ENCODE measurements around the gene GNB3. TPM values are rescaled to one million over a fixed set of nuclear protein-coding genes. Genes with fewer than 3 reads are reported as not detected.

Gene GNB3
- total RNA-seq, 2 experiments from 2014 or later: 5.0 to 23.7 TPM

DNA sequence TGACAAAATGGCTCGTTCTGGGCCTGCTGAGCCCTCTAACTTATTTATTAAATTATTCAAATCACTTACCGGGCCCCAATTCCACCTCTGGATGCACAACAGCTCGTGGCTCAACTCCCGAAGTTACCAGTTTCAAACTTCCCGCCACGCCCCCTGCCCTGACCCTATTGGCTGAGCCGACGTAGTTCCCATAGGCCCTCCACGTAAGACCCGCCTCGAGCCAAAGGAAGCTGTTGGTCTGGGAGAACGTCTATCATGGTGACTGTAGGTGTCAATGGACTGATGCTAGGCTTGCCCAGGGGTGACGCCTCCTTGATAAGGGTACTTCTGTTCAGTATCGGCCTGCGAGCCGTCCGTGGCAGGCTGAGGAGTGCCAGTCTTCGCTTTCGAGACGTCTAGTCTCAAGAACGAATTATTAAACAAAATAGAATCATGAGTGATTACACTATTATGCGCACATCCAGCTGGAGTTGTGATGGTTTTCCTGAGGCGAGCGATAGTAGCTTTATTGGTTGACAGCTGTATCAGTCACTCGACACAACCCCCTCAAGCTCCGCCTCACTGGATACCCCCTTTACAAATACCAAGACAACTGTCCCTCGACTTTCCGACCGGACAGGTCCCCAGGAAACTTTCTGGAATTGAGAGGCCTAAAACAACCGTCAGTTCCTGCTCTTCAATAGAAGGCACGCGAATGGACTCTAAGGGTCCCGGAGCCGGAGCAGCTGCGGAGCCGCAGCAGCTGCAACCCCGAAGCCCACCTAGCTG is 10.6 kb downstream of the GNB3 start, which contains the start of gene CDCA3:
CDCA3 (minus strand) TSS at position 134 of the 768 bp plus-strand sequence. CDS start 334 bp downstream, outside the sequence.
- no TSS peak for BruUV-seq (replicated peaks)
- H3K27ac ChIP-seq (ENCODE audit: low read depth, low read length, poor library complexity, severe bottlenecking): peak within 1 kb of the TSS; percentile 86
- ChIA-PET POLR2A (interaction anchor here (0.5 to 6.0 kb wide), 33 partner anchors 8 to 1379 kb away, joined by 3 to 101 read pairs (median 4); partner anchors contain the start of genes C12orf57, COPS7A, ENO2 and GNB3), CTCF (ENCODE audit: unreplicated experiment) (interaction anchor here (0.5 to 2.9 kb wide), 9 partner anchors 9 to 1231 kb away, joined by 3 to 14 read pairs (median 5); partner anchors contain the start of genes GNB3, GPR162, MLF2 and NECAP1)
- peaks cover 47% of the 10 kb centered on the region for H3K79me2 ChIP-seq (ENCODE audit: insufficient read depth, low read depth, low read length)
- H3K4me1 ChIP-seq (ENCODE audit: insufficient read depth, low read length, poor library complexity, severe bottlenecking): peaks cover 35% of the 10 kb centered on the region
- H4K20me1 ChIP-seq (ENCODE audit: insufficient read depth, low read length): peaks cover 6% of the 10 kb centered on the region
- peak within 1 kb of the TSS; percentile 93 for H3K4me3 ChIP-seq (ENCODE audit: low read depth, low read length, poor library complexity, severe bottlenecking)
- peaks cover 67% of the 10 kb centered on the region for H3K36me3 ChIP-seq (ENCODE audit: insufficient read depth, low read length)
- peak within 1 kb of the TSS; percentile 73 for H3K4me2 ChIP-seq (ENCODE audit: low read length)
- peak within 1 kb of the TSS; percentile 38; the same call in 1 of the 2 replicates for H2AFZ ChIP-seq (ENCODE audit: low read length)
- peak; percentile 99 for DNase-seq (ENCODE audit: low spot score)
- no peak for TF ChIP-seq EZH2phosphoT487 (IDR thresholded peaks at IDR 0.05; ENCODE audit: borderline replicate concordance, low read depth, low read length)
- TF ChIP-seq, protein P1, sequence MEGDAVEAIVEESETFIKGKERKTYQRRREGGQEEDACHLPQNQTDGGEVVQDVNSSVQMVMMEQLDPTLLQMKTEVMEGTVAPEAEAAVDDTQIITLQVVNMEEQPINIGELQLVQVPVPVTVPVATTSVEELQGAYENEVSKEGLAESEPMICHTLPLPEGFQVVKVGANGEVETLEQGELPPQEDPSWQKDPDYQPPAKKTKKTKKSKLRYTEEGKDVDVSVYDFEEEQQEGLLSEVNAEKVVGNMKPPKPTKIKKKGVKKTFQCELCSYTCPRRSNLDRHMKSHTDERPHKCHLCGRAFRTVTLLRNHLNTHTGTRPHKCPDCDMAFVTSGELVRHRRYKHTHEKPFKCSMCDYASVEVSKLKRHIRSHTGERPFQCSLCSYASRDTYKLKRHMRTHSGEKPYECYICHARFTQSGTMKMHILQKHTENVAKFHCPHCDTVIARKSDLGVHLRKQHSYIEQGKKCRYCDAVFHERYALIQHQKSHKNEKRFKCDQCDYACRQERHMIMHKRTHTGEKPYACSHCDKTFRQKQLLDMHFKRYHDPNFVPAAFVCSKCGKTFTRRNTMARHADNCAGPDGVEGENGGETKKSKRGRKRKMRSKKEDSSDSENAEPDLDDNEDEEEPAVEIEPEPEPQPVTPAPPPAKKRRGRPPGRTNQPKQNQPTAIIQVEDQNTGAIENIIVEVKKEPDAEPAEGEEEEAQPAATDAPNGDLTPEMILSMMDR (conservative IDR thresholded peaks at IDR 0.05; ENCODE audit: low read length): no peak
- H3K9me3 ChIP-seq (ENCODE audit: low read length): no peaks in the 10 kb centered on the region
- H3K9me2 ChIP-seq (ENCODE audit: insufficient read depth, low read length): no peaks in the 10 kb centered on the region
- intact Hi-C loops (cut with micrococcal nuclease; ENCODE audit: unreplicated experiment): loop anchor here (1.0 to 5.0 kb wide), 2 partner anchors 40 to 121 kb away; partner anchors contain the start of genes EMG1 and PHB2

- Histone ChIP-seq H4K20me1 (ENCODE audit: insufficient read depth, low read length) (peaks cover 6% of the 10 kb centered on the region), H3K27ac (ENCODE audit: low read depth, low read length, poor library complexity, severe bottlenecking) (peak within 1 kb of the TSS; percentile 86), H3K9me3 (ENCODE audit: low read length) (no peaks in the 10 kb centered on the region), H3K4me1 (ENCODE audit: insufficient read depth, low read length, poor library complexity, severe bottlenecking) (peaks cover 35% of the 10 kb centered on the region), H3K4me3 (ENCODE audit: low read depth, low read length, poor library complexity, severe bottlenecking) (peak within 1 kb of the TSS; percentile 93), H2AFZ (ENCODE audit: low read length) (peak within 1 kb of the TSS; percentile 38; the same call in 1 of the 2 replicates), H3K36me3 (ENCODE audit: insufficient read depth, low read length) (peaks cover 67% of the 10 kb centered on the region), H3K9me2 (ENCODE audit: insufficient read depth, low read length) (no peaks in the 10 kb centered on the region), H3K79me2 (ENCODE audit: insufficient read depth, low read depth, low read length) (peaks cover 47% of the 10 kb centered on the region), H3K4me2 (ENCODE audit: low read length) (peak within 1 kb of the TSS; percentile 99)
- BruUV-seq (replicated peaks): TSS peak; percentile 76
- CTCF ChIA-PET (ENCODE audit: unreplicated experiment): interaction anchor here (0.6 to 2.9 kb wide), 8 partner anchors 10 to 1230 kb away, joined by 3 to 14 read pairs (median 5); partner anchors contain the start of genes GNB3, MLF2, NECAP1 and SPSB2
- TF ChIP-seq, protein P1 (conservative IDR thresholded peaks at IDR 0.05; ENCODE audit: low read length): no peak
- no peak for TF ChIP-seq EZH2phosphoT487 (IDR thresholded peaks at IDR 0.05; ENCODE audit: borderline replicate concordance, low read depth, low read length)
- POLR2A ChIA-PET: interaction anchor here (0.5 to 6.0 kb wide), 30 partner anchors 9 to 1379 kb away, joined by 3 to 101 read pairs (median 4); partner anchors contain the start of genes C12orf57, COPS7A, ENO2 and GAPDH
- peak; percentile 100 for DNase-seq (ENCODE audit: low spot score)
- intact Hi-C loops (cut with micrococcal nuclease; ENCODE audit: unreplicated experiment): loop anchor here (1.0 to 5.0 kb wide), 4 partner anchors 15 to 120 kb away; partner anchors contain the start of genes EMG1, PHB2, SPSB2 and TPI1
These were observed 11.4 kb downstream of the GNB3 start, which contains the start of gene USP5 for GRCh38 chr12:6851921-6852650. Gene USP5, plus strand, starts transcription at chr12:6852150. Its CDS starts 30 bp downstream, at chr12:6852180.
